K562 (cell line): ENCODE results near the gene SIDT2. TPM values are rescaled to one million over a fixed set of nuclear protein-coding genes. Genes with fewer than 3 reads are reported as not detected.
A peak's percentile ranks its signal among the peaks of the same experiment; 100 is the strongest.

Experiments
- CHD4 ChIP-seq: fragments of 200-600 bp; sonication (generic); IDR thresholded peaks from 3 replicates; pipeline ENCODE4 v1.6.1; 2012; ENCODE audit warnings: low read depth, mild to moderate bottlenecking, mixed read lengths, low read length, inconsistent platforms; ENCODE audit not compliant: insufficient read depth, insufficient replicate concordance, poor library complexity, severe bottlenecking
- CREB1 ChIP-seq, 2 experiments: sonication (generic) in 1 of 2; formaldehyde crosslinking in 1 of 2; IDR thresholded peaks; 2 replicates each; pipeline versions ENCODE4 v1.6.1 to v1.8.0; 2012 to 2022; ENCODE audit warnings: inconsistent platforms in 1 of 2, mild to moderate bottlenecking in 1 of 2, missing genetic modification reagents in 1 of 2, moderate library complexity in 1 of 2
- CXXC5 ChIP-seq: fragments of 250-450 bp; sonication (Bioruptor Pico); IDR thresholded peaks from 2 replicates; pipeline ENCODE4 v1.8.0; 2022; ENCODE audit warnings: inconsistent platforms, mild to moderate bottlenecking, moderate library complexity
- E2F3 ChIP-seq: fragments of 250-450 bp; sonication (Bioruptor Pico); IDR thresholded peaks from 2 replicates; pipeline ENCODE4 v1.4.0; 2020; ENCODE audit warnings: mild to moderate bottlenecking
- HIVEP1 ChIP-seq: fragments of 250-450 bp; sonication (Bioruptor Pico); IDR thresholded peaks from 2 replicates; pipeline ENCODE4 v1.4.0; 2020; ENCODE audit warnings: mild to moderate bottlenecking
- KLF10 ChIP-seq: fragments of 250-450 bp; sonication (Bioruptor Pico); IDR thresholded peaks from 2 replicates; pipeline ENCODE4 v1.6.1; 2021; ENCODE audit warnings: matching md5 sums
- KLF6 ChIP-seq: fragments of 250-450 bp; sonication (Bioruptor Pico); IDR thresholded peaks from 2 replicates; pipeline ENCODE4 v1.4.0; 2020; ENCODE audit warnings: mild to moderate bottlenecking, moderate library complexity, borderline replicate concordance
- MLLT1 ChIP-seq, 2 experiments: fragments of 450-650 bp; IDR thresholded peaks; 2 replicates each; pipeline ENCODE4 v1.6.1; 2016
- NBN ChIP-seq: fragments of 450-650 bp; IDR thresholded peaks from 2 replicates; pipeline ENCODE4 v1.6.1; 2016; ENCODE audit warnings: low read depth, mild to moderate bottlenecking
- NR2C2 ChIP-seq, 2 experiments: fragments of 200-800 bp in 1 of 2; sonication (Bioruptor generic) in 1 of 2; sonication (generic) in 1 of 2; formaldehyde crosslinking in 1 of 2; IDR thresholded peaks; 2 replicates each; pipeline versions ENCODE4 v1.6.1 to v1.8.0; 2016 to 2022; ENCODE audit warnings: mild to moderate bottlenecking in 1 of 2, missing compliant biosample characterization in 1 of 2, missing genetic modification characterization in 1 of 2, missing genetic modification reagents in 1 of 2
- NRF1 ChIP-seq, 2 experiments: fragments of 450-650 bp; IDR thresholded peaks in 1 of 2; conservative IDR thresholded peaks in 1 of 2; 2 replicates each; pipeline ENCODE4 v1.6.1; 2014; ENCODE audit warnings: mild to moderate bottlenecking in 2 of 2
- RBM25 ChIP-seq: fragments of 200-400 bp; formaldehyde crosslinking; IDR thresholded peaks from 2 replicates; pipeline ENCODE4 v1.6.1; 2018; ENCODE audit warnings: low read length, low read depth, moderate library complexity; ENCODE audit not compliant: severe bottlenecking
- SRSF1 ChIP-seq: fragments of 200-400 bp; formaldehyde crosslinking; IDR thresholded peaks from 2 replicates; pipeline ENCODE4 v1.6.1; 2017; ENCODE audit warnings: mild to moderate bottlenecking, low read depth, low read length, moderate library complexity
- STAT5B ChIP-seq: fragments of 250-450 bp; sonication (Bioruptor Pico); IDR thresholded peaks from 2 replicates; pipeline ENCODE4 v1.8.0; 2021; ENCODE audit warnings: mild to moderate bottlenecking, inconsistent platforms
- TAF1 ChIP-seq: IDR thresholded peaks from 2 replicates; pipeline ENCODE4 v1.6.1; 2011; ENCODE audit warnings: mild to moderate bottlenecking, low read length, moderate library complexity; ENCODE audit not compliant: insufficient read depth, control insufficient read depth, severe bottlenecking; ENCODE audit errors: extremely low read depth
- TRIM24 ChIP-seq, 2 experiments: fragments of 450-650 bp; IDR thresholded peaks; 2 replicates each; pipeline ENCODE4 v1.6.1; 2016
- ZBTB43 ChIP-seq: sonication (generic); formaldehyde crosslinking; IDR thresholded peaks from 2 replicates; pipeline ENCODE4 v1.8.0; 2023; ENCODE audit warnings: mild to moderate bottlenecking, missing genetic modification reagents
- ZKSCAN3 ChIP-seq: fragments of 250-450 bp; sonication (Bioruptor Pico); IDR thresholded peaks from 2 replicates; pipeline ENCODE4 v1.4.0; 2020
- ZNF609 ChIP-seq: sonication (generic); formaldehyde crosslinking; IDR thresholded peaks from 2 replicates; pipeline ENCODE4 v1.8.1; 2023; ENCODE audit warnings: missing genetic modification reagents, mild to moderate bottlenecking, borderline replicate concordance
- polyA plus RNA-seq, 8 experiments: library from polyadenylated mRNA; depleted of rRNA in 4 of 8; stranded (reverse) in 5 of 8; unstranded in 3 of 8; fragments of >200 nt; fragmentation: Nextera tagmentation in 2 of 8; fragmentation: Illumina TruSeq in 1 of 8; extraction: Ambion mirVana in 2 of 8; extraction: Trizol in 1 of 8; gene quantifications; 2 replicates each; pipeline versions ENCODE4 v1.2.1 to v1.2.3, GENCODE V29; 2011 to 2014; ENCODE audit warnings: inconsistent platforms in 1 of 8, missing spikeins in 1 of 8
- total RNA-seq, 7 experiments: library from RNA; depleted of rRNA in 6 of 7; stranded (reverse); fragments of >200 nt in 6 of 7; fragmentation: Illumina TruSeq in 2 of 7; extraction: Trizol in 2 of 7; gene quantifications; 2 replicates each; pipeline versions ENCODE4 v1.2.1 to v1.2.3, GENCODE V29; 2011 to 2021; ENCODE audit warnings: low replicate concordance in 1 of 7

Gene SIDT2
- total and polyA plus RNA-seq, 9 of the 15 experiments (the other 6 are each of a cell fraction or from before 2014, with no cell fraction given), result 2.4 to 20.2 (median 6.5) TPM

- TF ChIP-seq STAT5B (CRISPR knock-in tag), result no peak
- TF ChIP-seq ZNF609 (CRISPR knock-in tag), result no peak
- no peak for TF ChIP-seq NBN
- TF ChIP-seq ZKSCAN3 (CRISPR knock-in tag), result no peak
- TF ChIP-seq KLF6 (CRISPR knock-in tag), result no peak
- TF ChIP-seq NRF1 (conservative IDR thresholded peaks at IDR 0.05 in 1 of 2, IDR thresholded peaks at IDR 0.05 in 1 of 2), result peak; percentile 72; a peak in 2 of 4 replicates
- TF ChIP-seq E2F3 (CRISPR knock-in tag), result no peak
- no peak for TF ChIP-seq ZBTB43 (CRISPR knock-in tag)
- TF ChIP-seq MLLT1 (IDR thresholded peaks at IDR 0.05), result no peak
- 0 out of 2 replicates have a peak, but pooled peaks have one; percentile 3 for TF ChIP-seq CREB1 (IDR thresholded peaks at IDR 0.05)
- no peak for TF ChIP-seq CREB1 (CRISPR knock-in tag; IDR thresholded peaks at IDR 0.05)
- TF ChIP-seq KLF10 (CRISPR knock-in tag), result no peak
- no peak for TF ChIP-seq HIVEP1 (CRISPR knock-in tag)
- TF ChIP-seq CHD4, result no peak
- no peak for TF ChIP-seq CXXC5 (CRISPR knock-in tag)
- TF ChIP-seq NR2C2 (CRISPR knock-in tag; IDR thresholded peaks at IDR 0.05), result no peak
- peak; percentile 62 for TF ChIP-seq NR2C2 (tag; IDR thresholded peaks at IDR 0.05)
- TF ChIP-seq TRIM24 (IDR thresholded peaks at IDR 0.05), result no peak
- no peak for TF ChIP-seq RBM25
- TF ChIP-seq TAF1, result peak; percentile 4
- no peak for TF ChIP-seq SRSF1
Observed at GRCh38 chr11:117144477-117145392, 33.8 kb upstream of the SIDT2 start (continued).
